Psoas muscle (tissue), 8 donors: ENCODE measurements around the gene GNAQ. TPM values are rescaled to one million over a fixed set of nuclear protein-coding genes. Genes with fewer than 3 reads are reported as not detected.

Source experiments
- ATAC-seq, 4 donors: fragments of 200-7000 bp; cut with Tn5 transposase; one replicate each; pipeline ENCODE4 v1.9.1; 2020; ENCODE audit warnings: moderate library complexity in 3 of 4, mild to moderate bottlenecking in 2 of 4
- DNase-seq, 2 donors: peaks; one replicate each; pipeline ENCODE4 v3.0.0-alpha.2; 2020
- H3K27ac ChIP-seq: fragments of 200-600 bp; one replicate; pipeline ENCODE4 v1.8.0; 2022
- H3K27me3 ChIP-seq, 3 donors: fragments of 200-600 bp in 1 of 3; one replicate each; pipeline versions ENCODE4 v1.6.1 to v1.8.0; 2013 to 2022; ENCODE audit warnings: low read length in 2 of 3, mild to moderate bottlenecking in 2 of 3, moderate library complexity in 1 of 3; ENCODE audit not compliant: insufficient read depth in 3 of 3
- H3K36me3 ChIP-seq, 2 donors: fragments of 200-600 bp in 1 of 2; one replicate each; pipeline versions ENCODE4 v1.6.1 to v1.8.0; 2013 to 2022; ENCODE audit warnings: low read depth in 1 of 2, mild to moderate bottlenecking in 1 of 2, moderate library complexity in 1 of 2; ENCODE audit not compliant: insufficient read depth in 1 of 2
- H3K4me1 ChIP-seq: fragments of 200-600 bp; one replicate; pipeline ENCODE4 v1.8.0; 2022
- H3K4me3 ChIP-seq: fragments of 200-600 bp; one replicate; pipeline ENCODE4 v1.8.0; 2022; ENCODE audit warnings: mild to moderate bottlenecking
- H3K9me3 ChIP-seq: fragments of 200-600 bp; one replicate; pipeline ENCODE4 v1.8.0; 2022
- WGBS, 3 donors: extraction: QIAGEN DNeasy Blood & Tissue Kit; methylation state at CpG; one replicate each; pipeline versions ENCODE4 v1.1.6 to v1.1.7; 2013; 5-methylcytosine and 5-hydroxymethylcytosine counted together
- intact Hi-C, 2 donors: fragments of 100-400 bp; cut with DNase I; formaldehyde crosslinking; loops; one replicate each; pipeline versions ENCODE4 v1.11.0 to v1.14.2; 2022
- polyA plus RNA-seq, 3 donors: library from polyadenylated mRNA; stranded (reverse); fragments of 200-250 nt; gene quantifications; one replicate each; pipeline ENCODE4 v1.2.3, GENCODE V29; 2013
- total RNA-seq, 4 donors: library from RNA; stranded (reverse); fragmentation: NEBNext Ultra II Directional in 2 of 4; extraction: Animal tissue kit (Norgen Biotek cat#: 25700) in 2 of 4; gene quantifications; one replicate each; pipeline versions ENCODE4 v1.2.1 to v1.2.4, GENCODE V29; 2021 to 2023
- TF ChIP-seq, protein P1 (sequence below): fragments of 200-600 bp; IDR thresholded peaks from one replicate; pipeline ENCODE4 v1.8.0; 2022; ENCODE audit warnings: antibody characterized with exemption
- donor health status: healthy with polysubstance abuse.
- donor health status: DM: no; HTN: no; CAD: no; lungs with moderate emphysema.
- donor health status: Bipolar disorder and iron deficiency.
- donor health status: healthy.
- donor health status: DM: yes; HTN: yes; CAD: no.
- donor health status: DM: no; HTN: no; CAD: no.
- donor health status: DM: no; HTN: no; CAD: no.
- donor health status: DM: yes; HTN: yes; CAD: no.

The GNAQ gene
- total and polyA plus RNA-seq, 7 donors: 8.3 to 26.6 (median 23.8) TPM

DNA sequence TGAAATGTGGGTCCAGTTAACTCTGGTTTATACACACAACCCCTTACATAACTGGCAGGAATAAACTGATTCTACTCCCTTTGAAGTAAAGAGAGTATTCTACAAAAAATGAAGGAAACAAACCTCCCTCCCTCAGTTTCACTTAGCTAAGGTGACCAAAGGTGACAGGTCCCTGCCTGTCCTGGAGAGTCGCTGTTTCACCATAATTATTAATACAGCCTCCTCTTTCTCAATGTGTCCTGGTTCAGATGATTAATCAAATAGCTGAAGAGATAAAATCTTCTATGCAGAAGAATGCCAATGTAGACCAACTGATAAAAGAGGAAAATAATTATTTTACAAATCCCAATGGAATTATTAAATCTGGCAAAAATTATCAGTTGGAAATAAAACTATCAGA, 219.8 kb downstream of the GNAQ start:
- Histone ChIP-seq H3K4me3 (no peak overlapping the region), H3K27me3 (no peaks in the 10 kb centered on the region), H3K36me3 (peaks cover 3 to 11% of the 10 kb centered on the region in 2 donors), H3K9me3 (no peaks in the 10 kb centered on the region), H3K27ac (no peak overlapping the region), H3K4me1 (peaks cover 15% of the 10 kb centered on the region)
- intact Hi-C loops: no loop called here
- TF ChIP-seq, protein P1, sequence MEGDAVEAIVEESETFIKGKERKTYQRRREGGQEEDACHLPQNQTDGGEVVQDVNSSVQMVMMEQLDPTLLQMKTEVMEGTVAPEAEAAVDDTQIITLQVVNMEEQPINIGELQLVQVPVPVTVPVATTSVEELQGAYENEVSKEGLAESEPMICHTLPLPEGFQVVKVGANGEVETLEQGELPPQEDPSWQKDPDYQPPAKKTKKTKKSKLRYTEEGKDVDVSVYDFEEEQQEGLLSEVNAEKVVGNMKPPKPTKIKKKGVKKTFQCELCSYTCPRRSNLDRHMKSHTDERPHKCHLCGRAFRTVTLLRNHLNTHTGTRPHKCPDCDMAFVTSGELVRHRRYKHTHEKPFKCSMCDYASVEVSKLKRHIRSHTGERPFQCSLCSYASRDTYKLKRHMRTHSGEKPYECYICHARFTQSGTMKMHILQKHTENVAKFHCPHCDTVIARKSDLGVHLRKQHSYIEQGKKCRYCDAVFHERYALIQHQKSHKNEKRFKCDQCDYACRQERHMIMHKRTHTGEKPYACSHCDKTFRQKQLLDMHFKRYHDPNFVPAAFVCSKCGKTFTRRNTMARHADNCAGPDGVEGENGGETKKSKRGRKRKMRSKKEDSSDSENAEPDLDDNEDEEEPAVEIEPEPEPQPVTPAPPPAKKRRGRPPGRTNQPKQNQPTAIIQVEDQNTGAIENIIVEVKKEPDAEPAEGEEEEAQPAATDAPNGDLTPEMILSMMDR: no peak
- DNase-seq (no peak), ATAC-seq (no peak)
- WGBS, 3 donors: 92 to 99% (median 97%) methylated on average over 1 of the region's 1 CpG

DNA sequence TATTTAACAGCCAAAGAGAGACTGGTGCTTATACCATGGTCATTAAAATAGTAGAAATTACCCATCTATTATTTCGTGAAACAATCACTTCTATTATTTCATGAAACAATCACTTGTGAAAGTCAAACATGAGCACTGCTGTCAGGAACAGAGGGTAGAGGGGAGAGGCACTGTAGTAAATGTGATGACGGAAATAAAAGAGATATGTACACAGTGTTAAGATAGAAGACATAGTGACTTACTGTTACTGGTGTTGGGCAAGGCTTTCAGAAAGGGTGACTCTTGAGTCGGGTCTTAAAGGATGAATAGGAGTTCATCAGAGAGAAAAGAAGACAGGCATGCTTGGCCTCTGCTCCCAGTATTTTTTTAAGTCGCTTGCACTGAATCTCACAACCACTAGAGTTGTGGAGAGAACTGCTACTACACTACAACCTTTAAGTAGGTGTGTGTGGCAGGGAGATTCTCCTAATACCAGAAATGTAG, 220.9 kb downstream of the GNAQ start:
- no peak for DNase-seq
- 79 to 96% (median 95%) methylated on average over 4 of the region's 4 CpGs for WGBS, 3 donors
- TF ChIP-seq, protein P1: no peak
- H3K4me3 ChIP-seq: no peak overlapping the region
- H3K9me3 ChIP-seq: no peaks in the 10 kb centered on the region
- intact Hi-C loops: no loop called here
- peaks cover 25% of the 10 kb centered on the region for H3K4me1 ChIP-seq
- peaks cover 3 to 11% of the 10 kb centered on the region in 2 donors for H3K36me3 ChIP-seq
- no peak overlapping the region for H3K27ac ChIP-seq
- H3K27me3 ChIP-seq: no peaks in the 10 kb centered on the region
- ATAC-seq: no peak

DNA sequence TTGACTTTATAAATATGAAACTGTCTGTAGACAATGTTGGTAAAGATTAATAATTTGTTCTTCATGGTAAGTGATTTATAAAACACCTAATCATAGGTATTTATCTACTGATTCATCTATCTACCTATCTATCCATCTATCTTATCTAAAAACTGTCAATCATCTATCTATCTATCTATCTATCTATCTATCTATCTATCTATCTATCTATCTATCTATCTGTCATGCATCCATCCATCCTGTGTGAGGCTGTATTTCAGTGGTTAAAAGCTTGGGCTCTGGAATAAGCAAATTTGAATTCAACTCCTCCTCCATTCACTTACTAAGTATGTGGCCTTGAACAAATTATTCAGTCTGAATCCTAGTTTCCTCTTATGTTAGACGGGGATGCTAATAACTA, 221.6 kb downstream of the GNAQ start:
- ATAC-seq: no peak
- H3K9me3 ChIP-seq: no peaks in the 10 kb centered on the region

DNA sequence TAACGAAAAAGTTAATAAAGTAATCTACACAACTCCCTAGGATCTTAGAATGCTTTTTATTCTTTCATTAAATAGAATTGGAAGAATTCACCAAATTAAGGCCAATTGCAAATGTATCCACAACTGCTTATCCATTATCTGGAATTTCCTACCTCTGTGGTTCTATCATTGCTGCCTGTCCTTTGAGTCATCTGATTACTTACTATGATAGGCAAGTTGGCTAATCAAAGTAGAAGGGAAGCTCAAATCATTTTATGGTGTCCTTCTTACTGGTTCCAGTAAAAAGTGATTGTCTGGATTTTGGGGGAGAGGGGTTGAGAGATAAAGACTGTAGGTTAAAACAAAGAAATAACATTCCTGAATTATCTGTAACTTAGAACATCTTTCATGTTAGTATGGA, 222.1 kb downstream of the GNAQ start:
- Histone ChIP-seq H3K27me3 (no peaks in the 10 kb centered on the region), H3K4me1 (peaks cover 26% of the 10 kb centered on the region), H3K27ac (no peak overlapping the region), H3K9me3 (no peaks in the 10 kb centered on the region), H3K36me3 (peaks cover under 1 to 3% of the 10 kb centered on the region in 2 donors), H3K4me3 (no peak overlapping the region)
- 95 to 99% (median 98%) methylated on average over 1 of the region's 1 CpG for WGBS, 3 donors
- TF ChIP-seq, protein P1: no peak
- no peak for ATAC-seq
- no peak for DNase-seq
- intact Hi-C loops: no loop called here

More for the DNA sequence above, 221.6 kb downstream of the GNAQ start:
- 87 to 92% (median 87%) methylated on average over 1 of the region's 1 CpG for WGBS, 3 donors
- DNase-seq: no peak
- H3K4me3 ChIP-seq: no peak overlapping the region
- peaks cover 3 to 5% of the 10 kb centered on the region in 2 donors for H3K36me3 ChIP-seq
- TF ChIP-seq, protein P1: no peak
- intact Hi-C loops: no loop called here
- H3K4me1 ChIP-seq: peaks cover 26% of the 10 kb centered on the region
- H3K27me3 ChIP-seq: no peaks in the 10 kb centered on the region
- H3K27ac ChIP-seq: no peak overlapping the region

DNA sequence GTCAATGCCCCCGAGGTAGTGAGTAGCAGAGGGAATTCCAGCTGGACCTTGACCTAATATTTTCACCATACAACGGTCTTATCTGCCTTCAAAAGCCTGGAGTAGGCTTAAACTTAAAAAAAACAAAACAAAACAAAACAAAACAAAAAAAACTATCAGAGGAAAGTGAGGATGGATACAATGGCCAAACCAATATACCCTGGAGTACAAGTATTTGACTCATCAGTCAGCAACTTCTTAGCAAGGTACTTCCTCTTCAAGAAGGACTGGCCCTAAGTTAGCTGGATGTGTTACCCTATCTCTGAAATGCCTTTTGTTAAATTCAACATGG, 222.9 kb downstream of the GNAQ start:
- WGBS, 3 donors: 88 to 90% (median 89%) methylated on average over 2 of the region's 2 CpGs
- DNase-seq (no peak), ATAC-seq (no peak)
- Histone ChIP-seq H3K36me3 (peaks cover 0 to 3% of the 10 kb centered on the region in 2 donors), H3K4me3 (no peak overlapping the region), H3K4me1 (peaks cover 26% of the 10 kb centered on the region), H3K27me3 (no peaks in the 10 kb centered on the region), H3K9me3 (no peaks in the 10 kb centered on the region), H3K27ac (no peak overlapping the region)
- intact Hi-C loops: no loop called here
- TF ChIP-seq, protein P1: no peak
